Mammary epithelial cell (primary cell): ENCODE measurements around the gene ODAD3.
"Not testable (repeated sequence)": the region's sequence is repeated elsewhere in the genome, so short reads cannot be mapped to it uniquely, and the experiment has no call there.

Experiments
- CTCF ChIP-seq, 2 donors: IDR thresholded peaks in 1 of 2; conservative IDR thresholded peaks in 1 of 2; 2 replicates each; pipeline ENCODE4 v1.5.1; 2011 to 2012; ENCODE audit warnings: inconsistent platforms in 2 of 2, low read length in 2 of 2, mild to moderate bottlenecking in 2 of 2, control low read depth in 1 of 2, low read depth in 1 of 2; ENCODE audit not compliant: insufficient read depth in 1 of 2; ENCODE audit errors: extremely low read depth in 1 of 2
- EZH2 ChIP-seq: IDR thresholded peaks from 2 replicates; pipeline ENCODE4 v1.6.1; 2012; ENCODE audit warnings: low read length, inconsistent platforms, borderline replicate concordance

GRCh38 chr19:11455233-11455554, 20.3 kb upstream of the ODAD3 start:
- not testable (repeated sequence) for TF ChIP-seq CTCF (conservative IDR thresholded peaks at IDR 0.05 in 1 of 2, IDR thresholded peaks at IDR 0.05 in 1 of 2; ENCODE audit: extremely low read depth in 1 of 2, insufficient read depth in 1 of 2, low read depth in 1 of 2, low read length in 2 of 2); EZH2
